ENCODE measurements around the gene C1QTNF9B. TPM values are rescaled to one million over a fixed set of nuclear protein-coding genes. Genes with fewer than 3 reads are reported as not detected.

C1QTNF9B gene
- total RNA-seq, 2 experiments from 2014 or later, result not detected

DNA sequence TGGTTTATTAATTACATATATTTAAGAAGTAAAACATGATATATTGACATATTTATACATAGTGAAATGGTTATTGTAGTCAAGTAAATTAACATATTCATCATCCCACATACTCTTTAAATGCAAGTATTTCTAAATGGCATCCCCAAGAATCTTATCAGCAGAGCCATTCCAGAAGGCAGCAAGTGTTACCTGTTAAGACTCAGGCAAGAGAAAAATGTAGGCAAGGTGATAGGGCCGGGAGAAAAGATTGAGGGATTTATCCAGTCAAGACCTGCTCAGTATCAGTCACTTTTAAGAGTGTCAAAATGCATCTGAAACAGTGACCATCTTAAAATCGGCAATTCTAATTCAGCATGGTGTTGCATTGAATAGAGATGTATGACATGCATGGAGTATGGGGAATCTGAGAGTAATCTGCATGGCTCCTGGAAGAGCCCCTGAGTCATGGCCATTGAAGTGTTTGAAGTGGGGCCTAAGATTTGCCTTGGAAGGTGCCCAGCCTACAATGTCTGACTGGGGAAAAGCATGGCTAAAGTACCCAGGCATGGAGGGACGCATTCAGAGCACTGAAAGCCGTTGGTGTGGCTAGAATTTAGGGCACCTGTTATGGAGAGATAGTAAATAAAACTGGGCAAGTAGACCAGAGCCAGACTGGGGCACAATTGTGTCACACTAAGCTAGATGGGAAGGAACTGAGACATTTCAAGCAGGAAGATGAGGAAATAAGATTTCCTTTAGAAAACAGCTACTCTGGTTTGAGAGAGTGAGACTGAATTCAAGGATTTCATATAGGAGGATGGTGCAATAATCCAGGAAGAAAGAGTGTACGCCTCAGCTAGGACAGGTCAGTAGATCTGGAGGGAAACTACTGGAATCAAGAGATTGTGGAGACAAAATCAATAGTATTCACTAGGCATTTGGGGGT, 25.0 kb upstream of the C1QTNF9B start:
- no peaks in the 10 kb centered on the region for H3K9me2 ChIP-seq (ENCODE audit: insufficient read depth, low read length)
- no peaks in the 10 kb centered on the region for H3K36me3 ChIP-seq (ENCODE audit: insufficient read depth, low read length)
- POLR2A ChIA-PET, result no interaction called here
- CTCF ChIA-PET (ENCODE audit: unreplicated experiment), result no interaction called here
- no peak for DNase-seq (ENCODE audit: low spot score)
- intact Hi-C loops (cut with micrococcal nuclease; ENCODE audit: unreplicated experiment), result loop anchor here (10.0 kb wide), 1 partner anchor 303 kb away; no protein-coding TSS in a partner anchor
- H3K79me2 ChIP-seq (ENCODE audit: insufficient read depth, low read depth, low read length), result no peaks in the 10 kb centered on the region
- BruUV-seq (replicated peaks), result no TSS peak
- H4K20me1 ChIP-seq (ENCODE audit: insufficient read depth, low read length), result no peaks in the 10 kb centered on the region
- H2AFZ ChIP-seq (ENCODE audit: low read length), result no peak overlapping the region
- H3K4me2 ChIP-seq (ENCODE audit: low read length), result no peak overlapping the region
- H3K9me3 ChIP-seq (ENCODE audit: low read length), result no peaks in the 10 kb centered on the region
- H3K4me1 ChIP-seq (ENCODE audit: insufficient read depth, low read length, poor library complexity, severe bottlenecking), result no peaks in the 10 kb centered on the region
- TF ChIP-seq, protein P1, sequence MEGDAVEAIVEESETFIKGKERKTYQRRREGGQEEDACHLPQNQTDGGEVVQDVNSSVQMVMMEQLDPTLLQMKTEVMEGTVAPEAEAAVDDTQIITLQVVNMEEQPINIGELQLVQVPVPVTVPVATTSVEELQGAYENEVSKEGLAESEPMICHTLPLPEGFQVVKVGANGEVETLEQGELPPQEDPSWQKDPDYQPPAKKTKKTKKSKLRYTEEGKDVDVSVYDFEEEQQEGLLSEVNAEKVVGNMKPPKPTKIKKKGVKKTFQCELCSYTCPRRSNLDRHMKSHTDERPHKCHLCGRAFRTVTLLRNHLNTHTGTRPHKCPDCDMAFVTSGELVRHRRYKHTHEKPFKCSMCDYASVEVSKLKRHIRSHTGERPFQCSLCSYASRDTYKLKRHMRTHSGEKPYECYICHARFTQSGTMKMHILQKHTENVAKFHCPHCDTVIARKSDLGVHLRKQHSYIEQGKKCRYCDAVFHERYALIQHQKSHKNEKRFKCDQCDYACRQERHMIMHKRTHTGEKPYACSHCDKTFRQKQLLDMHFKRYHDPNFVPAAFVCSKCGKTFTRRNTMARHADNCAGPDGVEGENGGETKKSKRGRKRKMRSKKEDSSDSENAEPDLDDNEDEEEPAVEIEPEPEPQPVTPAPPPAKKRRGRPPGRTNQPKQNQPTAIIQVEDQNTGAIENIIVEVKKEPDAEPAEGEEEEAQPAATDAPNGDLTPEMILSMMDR (conservative IDR thresholded peaks at IDR 0.05; ENCODE audit: low read length), result no peak
- TF ChIP-seq EZH2phosphoT487 (IDR thresholded peaks at IDR 0.05; ENCODE audit: borderline replicate concordance, low read depth, low read length), result no peak
- no peak overlapping the region for H3K4me3 ChIP-seq (ENCODE audit: low read depth, low read length, poor library complexity, severe bottlenecking)
- H3K27ac ChIP-seq (ENCODE audit: low read depth, low read length, poor library complexity, severe bottlenecking), result no peak overlapping the region

- TF ChIP-seq, protein P1 (conservative IDR thresholded peaks at IDR 0.05; ENCODE audit: low read length), result peak; percentile 91
- TF ChIP-seq EZH2phosphoT487 (IDR thresholded peaks at IDR 0.05; ENCODE audit: borderline replicate concordance, low read depth, low read length), result no peak
- BruUV-seq (replicated peaks), result no TSS peak
- Histone ChIP-seq H3K36me3 (ENCODE audit: insufficient read depth, low read length) (no peaks in the 10 kb centered on the region), H2AFZ (ENCODE audit: low read length) (no peak overlapping the region), H3K79me2 (ENCODE audit: insufficient read depth, low read depth, low read length) (no peaks in the 10 kb centered on the region), H3K4me2 (ENCODE audit: low read length) (no peak overlapping the region), H4K20me1 (ENCODE audit: insufficient read depth, low read length) (no peaks in the 10 kb centered on the region), H3K9me3 (ENCODE audit: low read length) (no peaks in the 10 kb centered on the region), H3K9me2 (ENCODE audit: insufficient read depth, low read length) (no peaks in the 10 kb centered on the region), H3K27ac (ENCODE audit: low read depth, low read length, poor library complexity, severe bottlenecking) (no peak overlapping the region), H3K4me3 (ENCODE audit: low read depth, low read length, poor library complexity, severe bottlenecking) (no peak overlapping the region), H3K4me1 (ENCODE audit: insufficient read depth, low read length, poor library complexity, severe bottlenecking) (no peaks in the 10 kb centered on the region)
- DNase-seq (ENCODE audit: low spot score), result peak; percentile 5
- intact Hi-C loops (cut with micrococcal nuclease; ENCODE audit: unreplicated experiment), result loop anchor here (10.0 kb wide), 1 partner anchor 303 kb away; no protein-coding TSS in a partner anchor
- ChIA-PET CTCF (ENCODE audit: unreplicated experiment) (no interaction called here), POLR2A (no interaction called here)
These were observed 24.2 kb upstream of the C1QTNF9B start for GRCh38 chr13:23921451-23921888.

DNA sequence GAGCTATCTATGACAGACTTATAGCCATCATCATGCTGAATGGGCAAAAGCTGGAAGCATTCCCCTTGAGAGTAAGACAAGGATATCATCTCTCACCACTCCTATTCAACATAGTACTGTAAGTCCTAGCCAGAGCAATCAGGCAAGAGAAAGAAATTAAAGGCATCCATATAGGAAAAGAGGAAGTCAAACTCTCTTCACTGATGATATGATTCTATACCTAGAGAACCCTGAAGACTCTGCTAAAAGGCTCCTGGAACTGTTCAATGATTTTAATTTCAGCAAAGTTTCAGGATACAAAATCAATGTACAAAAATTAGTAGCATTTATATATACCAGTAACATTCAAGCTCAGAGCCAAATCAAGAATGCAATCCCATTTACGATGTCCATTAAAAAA, 21.7 kb upstream of the C1QTNF9B start:
- no peaks in the 10 kb centered on the region for H3K9me3 ChIP-seq (ENCODE audit: low read length)
- H3K9me2 ChIP-seq (ENCODE audit: insufficient read depth, low read length), result no peaks in the 10 kb centered on the region
- CTCF ChIA-PET (ENCODE audit: unreplicated experiment), result no interaction called here
- DNase-seq (ENCODE audit: low spot score), result no peak
- H3K4me2 ChIP-seq (ENCODE audit: low read length), result no peak overlapping the region
- H3K4me3 ChIP-seq (ENCODE audit: low read depth, low read length, poor library complexity, severe bottlenecking), result no peak overlapping the region
- POLR2A ChIA-PET, result interaction anchor here (0.5 to 1.1 kb wide), 3 partner anchors 11 to 520 kb away, joined by 3 to 4 read pairs (median 3); no protein-coding TSS in a partner anchor
- no peaks in the 10 kb centered on the region for H4K20me1 ChIP-seq (ENCODE audit: insufficient read depth, low read length)
- no peaks in the 10 kb centered on the region for H3K36me3 ChIP-seq (ENCODE audit: insufficient read depth, low read length)
- no peaks in the 10 kb centered on the region for H3K4me1 ChIP-seq (ENCODE audit: insufficient read depth, low read length, poor library complexity, severe bottlenecking)
- intact Hi-C loops (cut with micrococcal nuclease; ENCODE audit: unreplicated experiment), result no loop called here
- H3K79me2 ChIP-seq (ENCODE audit: insufficient read depth, low read depth, low read length), result no peaks in the 10 kb centered on the region
- H3K27ac ChIP-seq (ENCODE audit: low read depth, low read length, poor library complexity, severe bottlenecking), result no peak overlapping the region
- TF ChIP-seq, protein P1 (conservative IDR thresholded peaks at IDR 0.05; ENCODE audit: low read length), result no peak
- no peak for TF ChIP-seq EZH2phosphoT487 (IDR thresholded peaks at IDR 0.05; ENCODE audit: borderline replicate concordance, low read depth, low read length)
- H2AFZ ChIP-seq (ENCODE audit: low read length), result no peak overlapping the region
- no TSS peak for BruUV-seq (replicated peaks)

Data from OCI-LY7 (cell line).